HG02678 (cell line): ENCODE data around the gene FJX1.

Source experiments
- ATAC-seq: cut with Tn5 transposase; IDR thresholded peaks from one replicate; pipeline ENCODE4 v1.9.1; 2021; ENCODE audit warnings: mild to moderate bottlenecking, moderate library complexity; ENCODE audit not compliant: unreplicated experiment

Gene FJX1

DNA sequence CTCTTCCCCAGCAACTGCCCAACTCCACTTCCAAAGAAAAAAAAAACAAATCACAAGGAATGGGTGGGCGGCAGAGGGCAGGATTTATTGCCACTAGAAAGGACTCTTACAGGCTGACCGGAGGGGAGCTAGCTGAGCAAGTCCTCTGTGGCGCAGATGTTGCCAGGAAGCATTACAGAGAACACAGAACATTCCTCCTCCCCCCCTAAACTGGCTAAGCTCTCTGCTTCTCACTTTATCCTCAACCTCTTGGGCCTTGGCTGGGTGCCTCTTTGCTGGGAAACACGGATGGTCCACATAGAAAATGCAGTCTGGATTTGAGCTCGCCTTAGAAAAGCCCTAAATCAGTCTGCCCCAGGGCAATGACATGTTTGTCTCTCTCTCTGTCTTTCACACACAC lies 12.6 kb upstream of the FJX1 start:
- no peak for ATAC-seq

DNA sequence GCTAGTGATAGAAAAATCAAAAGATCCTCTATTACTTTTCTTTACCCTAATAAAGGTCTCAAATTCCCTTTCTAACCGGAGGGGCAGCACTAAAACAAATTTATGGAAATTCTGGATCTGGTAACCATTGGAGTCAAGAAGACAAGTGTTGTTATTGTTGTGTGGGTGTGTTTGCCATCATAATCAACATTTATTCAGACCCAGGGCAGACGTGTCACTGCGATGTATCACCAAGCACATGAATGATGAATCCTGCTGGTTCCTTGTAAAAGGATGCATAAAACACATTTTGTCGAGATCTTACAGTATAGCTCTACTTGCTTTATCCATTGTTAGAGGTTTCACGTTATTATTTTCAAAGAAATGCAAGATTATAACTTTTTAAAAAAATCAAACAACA lies 12.1 kb upstream of the FJX1 start:
- no peak for ATAC-seq

DNA sequence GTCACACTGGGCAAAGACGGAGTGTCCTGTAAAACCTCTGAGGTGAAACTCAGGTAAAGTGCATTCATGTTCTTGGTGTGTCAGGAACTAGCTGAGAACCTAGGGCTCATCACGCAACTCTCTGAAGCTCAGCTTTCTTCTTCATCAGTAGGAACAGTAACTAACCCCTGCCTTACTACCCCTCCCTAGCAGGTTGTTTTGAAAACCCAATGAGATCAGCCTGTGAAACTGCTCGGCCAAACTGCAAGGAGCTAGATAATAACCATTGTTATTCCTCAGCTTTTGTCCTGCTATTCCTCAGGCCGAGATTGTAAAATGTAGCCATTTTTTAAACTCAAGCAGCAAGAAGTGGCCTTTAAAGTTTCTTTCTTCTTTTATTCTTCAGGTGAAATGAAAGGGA lies 9.8 kb upstream of the FJX1 start:
- no peak for ATAC-seq

DNA sequence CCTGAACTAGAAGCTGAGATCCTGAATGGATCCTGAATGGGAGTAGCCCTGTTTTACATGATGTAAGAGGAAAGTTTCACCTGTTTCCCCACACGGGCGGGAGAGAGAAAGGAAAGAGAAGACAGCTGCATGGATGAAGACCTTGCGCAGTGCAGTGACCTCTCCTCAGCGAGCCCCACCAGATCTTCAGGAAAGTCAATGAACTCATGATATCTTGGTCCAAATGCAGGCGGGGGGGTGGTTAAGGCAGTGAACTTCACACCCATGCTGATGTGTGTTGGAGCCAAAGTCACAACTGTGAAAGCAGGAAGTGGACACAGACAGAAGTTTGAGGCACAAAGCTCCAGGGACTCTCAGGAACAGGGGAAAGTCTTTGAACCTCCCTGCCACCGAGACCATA lies 8.6 kb upstream of the FJX1 start:
- ATAC-seq: no peak

DNA sequence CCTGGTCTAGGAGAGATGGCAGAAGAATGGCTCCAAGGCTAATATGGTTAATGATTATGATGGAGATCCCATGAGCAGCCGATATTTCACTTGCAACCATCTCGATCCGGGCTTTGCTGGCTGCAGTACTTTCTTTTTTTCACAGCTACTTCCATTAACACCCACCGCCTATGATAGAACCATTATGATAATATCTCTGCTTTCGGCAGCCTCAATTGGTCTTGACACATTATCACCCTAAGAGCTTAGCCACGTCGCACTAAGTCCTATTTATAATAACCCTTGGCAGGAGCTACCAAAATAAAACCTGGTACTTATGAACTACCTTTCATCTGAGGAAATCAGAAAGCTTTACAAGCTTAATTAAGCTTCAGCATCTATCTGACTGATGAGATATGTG lies 7.6 kb upstream of the FJX1 start:
- ATAC-seq: no peak

DNA sequence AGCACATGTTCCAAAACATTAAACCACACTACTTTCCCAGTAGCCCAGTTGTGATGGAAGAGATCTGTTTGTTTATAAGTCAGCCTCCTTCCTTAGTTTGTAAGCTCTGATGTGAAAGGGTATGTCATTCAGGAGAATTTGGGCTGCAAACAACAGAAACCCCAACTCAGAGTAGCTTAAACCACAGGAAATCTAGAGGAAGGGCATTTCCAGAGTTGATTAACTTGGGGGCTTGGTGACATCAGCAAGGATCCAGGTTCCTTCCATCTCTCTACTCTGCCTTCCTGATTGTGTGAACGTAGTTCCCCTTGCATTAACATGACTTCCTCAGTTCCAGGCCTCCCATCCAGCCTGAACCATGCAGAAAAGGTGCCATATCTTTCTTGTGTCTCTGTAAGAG lies 6.5 kb upstream of the FJX1 start:
- ATAC-seq: no peak

DNA sequence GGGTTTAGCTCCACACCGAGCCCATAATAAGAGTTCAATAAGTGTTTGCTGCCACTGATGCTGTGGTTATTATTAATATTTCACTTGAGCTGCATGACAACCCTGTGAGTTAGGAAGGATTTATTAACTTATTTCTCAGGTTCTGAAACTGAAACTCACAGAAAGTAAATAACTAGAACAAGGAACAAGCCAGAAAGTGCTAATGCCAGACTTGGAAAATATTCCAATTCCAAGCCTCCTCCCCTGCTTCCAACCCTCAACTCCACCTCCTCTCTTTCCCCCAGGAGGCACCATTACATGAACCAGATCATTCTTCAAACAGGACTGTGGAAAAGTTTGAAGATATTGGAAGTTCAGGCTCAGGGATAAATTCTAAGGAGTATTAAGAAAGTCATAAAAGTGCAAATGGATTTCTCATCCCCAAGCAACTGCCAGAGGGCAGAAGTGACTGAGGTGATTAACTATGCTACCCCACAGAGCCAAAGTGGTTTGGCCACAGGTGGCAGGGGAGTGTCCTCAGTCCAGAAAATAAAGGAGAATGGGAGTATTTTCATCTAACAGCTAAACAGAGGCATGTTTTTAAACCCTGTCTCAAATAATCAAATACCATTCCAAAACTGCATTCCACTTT lies 3.2 kb upstream of the FJX1 start:
- no peak for ATAC-seq

DNA sequence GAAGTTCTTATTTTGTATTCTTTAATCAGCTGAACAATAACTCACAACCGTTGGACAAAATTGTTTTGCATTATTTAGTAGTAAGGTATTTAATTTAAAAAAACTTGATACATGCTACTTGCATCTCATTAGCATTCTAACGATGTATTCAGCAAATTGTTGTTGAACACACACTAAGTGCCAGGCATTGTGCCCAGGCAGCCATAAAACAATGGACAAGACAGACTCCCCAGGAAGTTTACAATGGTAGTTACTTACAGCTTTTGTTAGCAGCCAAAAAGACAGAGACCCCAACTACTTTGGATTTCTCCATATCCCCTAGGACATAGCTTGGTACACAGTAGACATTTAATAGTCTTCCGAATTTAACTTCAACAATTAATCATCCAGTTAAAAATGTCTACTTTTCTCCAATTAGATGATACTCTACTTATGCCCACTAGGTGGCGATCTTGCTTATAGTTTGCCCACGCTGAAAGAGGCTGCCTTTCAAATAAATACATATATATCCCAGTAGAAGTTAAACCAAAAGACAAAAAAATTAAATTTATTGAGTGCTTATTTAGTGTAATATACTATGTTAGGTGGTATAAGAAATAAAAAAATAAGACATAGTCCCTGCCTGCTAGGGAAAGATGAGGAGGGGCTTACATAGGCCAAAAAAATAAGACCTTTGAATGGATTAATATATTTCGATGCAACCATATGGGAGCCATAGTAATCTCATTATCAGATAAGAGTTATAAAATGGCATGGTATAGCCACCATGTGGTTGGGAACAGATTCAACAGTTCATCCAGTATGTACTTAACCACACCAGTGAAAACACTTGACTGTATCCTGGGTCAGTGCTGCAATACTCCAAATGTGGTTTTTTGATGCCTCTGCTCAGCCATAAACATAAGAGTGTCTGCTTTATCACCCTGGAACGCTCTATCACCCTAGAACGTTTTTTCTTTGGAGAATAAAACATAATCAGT lies 2.0 kb upstream of the FJX1 start:
- ATAC-seq: no peak

DNA sequence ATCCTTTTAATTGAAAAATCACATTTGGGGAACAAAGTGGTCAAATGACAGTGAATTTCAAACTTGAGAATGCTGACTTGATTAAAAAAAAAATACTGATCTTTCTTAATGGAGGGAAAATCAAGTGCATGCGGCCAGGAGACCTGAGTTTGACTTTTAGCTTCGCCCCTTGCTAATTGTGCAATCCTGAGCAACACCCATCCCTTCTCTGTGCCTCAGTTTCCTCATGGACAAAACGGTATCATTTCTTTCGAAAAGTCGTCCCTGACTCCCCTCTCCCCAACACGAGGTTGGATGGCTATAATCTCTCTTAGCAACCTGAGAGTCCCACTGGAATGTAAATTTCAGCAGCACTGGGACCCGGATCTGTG lies 959 bp upstream of the FJX1 start:
- no peak for ATAC-seq

DNA sequence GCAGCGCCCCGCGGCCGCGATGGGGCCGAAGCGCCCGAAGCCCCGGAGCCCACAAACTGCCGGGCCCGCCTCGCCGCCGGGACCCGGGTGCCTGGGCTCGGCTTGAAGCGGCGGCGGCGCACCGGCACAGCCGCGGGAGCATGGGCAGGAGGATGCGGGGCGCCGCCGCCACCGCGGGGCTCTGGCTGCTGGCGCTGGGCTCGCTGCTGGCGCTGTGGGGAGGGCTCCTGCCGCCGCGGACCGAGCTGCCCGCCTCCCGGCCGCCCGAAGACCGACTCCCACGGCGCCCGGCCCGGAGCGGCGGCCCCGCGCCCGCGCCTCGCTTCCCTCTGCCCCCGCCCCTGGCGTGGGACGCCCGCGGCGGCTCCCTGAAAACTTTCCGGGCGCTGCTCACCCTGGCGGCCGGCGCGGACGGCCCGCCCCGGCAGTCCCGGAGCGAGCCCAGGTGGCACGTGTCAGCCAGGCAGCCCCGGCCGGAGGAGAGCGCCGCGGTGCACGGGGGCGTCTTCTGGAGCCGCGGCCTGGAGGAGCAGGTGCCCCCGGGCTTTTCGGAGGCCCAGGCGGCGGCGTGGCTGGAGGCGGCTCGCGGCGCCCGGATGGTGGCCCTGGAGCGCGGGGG lies 346 bp downstream of the FJX1 start:
- peak; percentile 50 for ATAC-seq

DNA sequence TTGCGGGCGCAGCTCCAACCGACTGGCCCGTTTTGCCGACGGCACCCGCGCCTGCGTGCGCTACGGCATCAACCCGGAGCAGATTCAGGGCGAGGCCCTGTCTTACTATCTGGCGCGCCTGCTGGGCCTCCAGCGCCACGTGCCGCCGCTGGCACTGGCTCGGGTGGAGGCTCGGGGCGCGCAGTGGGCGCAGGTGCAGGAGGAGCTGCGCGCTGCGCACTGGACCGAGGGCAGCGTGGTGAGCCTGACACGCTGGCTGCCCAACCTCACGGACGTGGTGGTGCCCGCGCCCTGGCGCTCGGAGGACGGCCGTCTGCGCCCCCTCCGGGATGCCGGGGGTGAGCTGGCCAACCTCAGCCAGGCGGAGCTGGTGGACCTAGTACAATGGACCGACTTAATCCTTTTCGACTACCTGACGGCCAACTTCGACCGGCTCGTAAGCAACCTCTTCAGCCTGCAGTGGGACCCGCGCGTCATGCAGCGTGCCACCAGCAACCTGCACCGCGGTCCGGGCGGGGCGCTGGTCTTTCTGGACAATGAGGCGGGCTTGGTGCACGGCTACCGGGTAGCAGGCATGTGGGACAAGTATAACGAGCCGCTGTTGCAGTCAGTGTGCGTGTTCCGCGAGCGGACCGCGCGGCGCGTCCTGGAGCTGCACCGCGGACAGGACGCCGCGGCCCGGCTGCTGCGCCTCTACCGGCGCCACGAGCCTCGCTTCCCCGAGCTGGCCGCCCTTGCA lies 1.0 kb downstream of the FJX1 start:
- peak; percentile 23 for ATAC-seq

DNA sequence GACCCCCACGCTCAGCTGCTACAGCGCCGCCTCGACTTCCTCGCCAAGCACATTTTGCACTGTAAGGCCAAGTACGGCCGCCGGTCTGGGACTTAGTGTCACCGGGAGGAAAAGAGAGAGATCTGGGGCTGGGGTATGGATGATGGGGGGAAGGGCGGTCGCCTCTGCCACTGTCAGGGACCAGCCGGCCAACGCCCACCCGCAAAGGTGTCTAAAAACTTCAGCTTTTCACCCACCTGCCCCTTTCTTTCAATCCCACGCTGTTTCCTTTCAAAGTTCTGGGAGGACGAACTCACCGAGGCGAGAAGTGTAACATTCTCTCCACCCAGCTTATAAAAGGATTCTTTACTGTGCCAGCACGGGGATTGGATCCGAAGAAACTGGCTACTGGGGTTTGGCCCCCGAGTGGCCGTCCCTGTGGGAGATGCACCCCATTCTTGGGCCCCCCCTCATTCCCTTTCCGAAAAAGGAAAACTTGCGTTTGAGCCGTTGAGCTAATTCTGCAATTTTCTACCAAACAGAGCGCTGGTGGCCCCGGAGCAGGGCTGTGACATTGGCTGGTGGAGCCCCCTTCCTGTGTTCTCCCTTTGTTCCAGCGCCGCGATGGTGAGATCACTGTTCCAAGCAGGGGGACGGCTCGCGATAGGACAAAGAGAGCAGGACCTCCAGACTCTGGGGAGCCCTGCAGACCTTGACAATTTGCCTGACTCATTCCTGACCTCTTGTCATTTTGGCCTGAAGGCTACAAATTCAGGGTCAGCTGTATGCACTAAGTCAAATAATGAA lies 1.8 kb downstream of the FJX1 start:
- no peak for ATAC-seq

DNA sequence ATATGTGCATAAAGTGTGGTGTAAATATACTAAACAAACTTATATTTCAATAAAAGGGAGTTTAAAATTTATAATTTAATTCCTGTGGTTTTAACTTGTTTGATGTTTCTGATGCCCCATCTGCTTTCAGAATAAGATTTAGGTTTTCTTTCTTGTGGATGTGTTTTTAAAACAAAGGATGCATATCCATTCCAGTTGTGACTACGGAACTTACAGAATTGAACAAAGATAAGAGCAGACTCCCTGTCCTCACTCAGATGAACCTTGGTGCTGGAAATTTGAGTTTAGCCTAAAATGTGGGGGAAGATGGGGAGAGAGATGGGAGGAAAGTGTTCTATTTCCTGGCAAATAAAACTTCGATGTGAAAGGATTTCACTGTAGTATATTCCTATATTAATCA lies 2.5 kb downstream of the FJX1 start:
- ATAC-seq: no peak

DNA sequence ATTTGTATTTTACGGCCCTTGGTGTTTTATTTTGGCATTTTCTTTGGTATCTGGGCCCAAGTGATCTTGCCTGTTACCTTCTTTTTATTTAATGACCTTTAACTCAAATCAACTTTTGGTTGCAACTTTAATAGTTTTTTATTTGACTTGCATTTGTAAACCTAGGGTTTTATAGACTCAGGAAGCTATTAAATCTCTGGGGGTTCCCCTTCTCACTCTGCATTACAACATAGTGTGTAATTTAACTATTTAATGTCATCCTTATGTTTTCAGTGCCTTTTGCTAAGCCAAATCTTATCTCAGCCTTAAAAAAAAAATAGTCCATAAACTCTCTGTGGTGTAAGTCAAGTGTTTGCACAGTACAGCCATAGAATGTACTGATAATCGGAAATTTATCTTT lies 3.4 kb downstream of the FJX1 start:
- ATAC-seq: no peak

DNA sequence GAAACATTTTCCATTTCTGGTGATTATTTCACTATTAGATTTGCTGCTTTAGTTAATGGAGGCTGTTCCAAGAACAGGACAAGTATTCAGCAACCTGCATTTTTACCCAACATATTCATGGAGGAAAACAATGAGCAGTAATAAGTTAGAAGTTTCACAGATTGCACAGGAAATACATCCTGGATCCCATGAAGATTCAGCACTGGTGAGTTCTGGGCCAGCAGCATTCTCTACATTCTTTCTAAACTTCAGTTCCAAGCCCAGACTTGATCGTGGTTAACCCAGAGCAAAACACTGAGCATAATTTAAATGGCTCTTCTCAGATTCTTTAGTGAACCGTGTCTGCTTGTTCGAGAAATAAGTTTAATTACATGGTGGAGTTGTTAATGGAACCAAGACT lies 3.8 kb downstream of the FJX1 start:
- no peak for ATAC-seq

DNA sequence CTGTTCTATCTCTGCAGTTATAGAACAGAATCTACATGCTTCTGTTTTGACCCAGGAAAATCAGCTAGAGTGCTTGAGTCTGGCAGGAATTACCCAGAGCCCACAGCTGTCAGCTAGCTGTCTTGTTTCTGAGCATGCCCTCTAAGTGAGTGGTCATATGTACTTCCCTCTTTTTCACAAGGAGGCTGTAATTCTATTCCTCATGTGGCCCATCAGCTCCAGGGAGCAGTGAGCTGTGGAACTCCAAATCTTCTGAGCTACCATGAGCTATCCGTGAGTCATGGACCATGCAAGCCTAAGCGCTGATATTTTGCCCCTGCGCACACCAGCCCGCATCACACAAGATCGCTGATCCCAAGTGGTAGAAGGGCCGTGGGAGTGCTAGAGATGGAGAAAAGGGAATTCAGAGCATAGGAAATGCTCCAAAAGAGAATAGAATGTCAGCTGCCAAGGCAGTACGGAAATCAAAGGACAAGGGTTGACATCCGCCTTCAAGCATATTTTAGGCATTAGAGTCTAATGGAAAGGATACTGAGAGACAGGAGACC lies 5.4 kb downstream of the FJX1 start:
- no peak for ATAC-seq

DNA sequence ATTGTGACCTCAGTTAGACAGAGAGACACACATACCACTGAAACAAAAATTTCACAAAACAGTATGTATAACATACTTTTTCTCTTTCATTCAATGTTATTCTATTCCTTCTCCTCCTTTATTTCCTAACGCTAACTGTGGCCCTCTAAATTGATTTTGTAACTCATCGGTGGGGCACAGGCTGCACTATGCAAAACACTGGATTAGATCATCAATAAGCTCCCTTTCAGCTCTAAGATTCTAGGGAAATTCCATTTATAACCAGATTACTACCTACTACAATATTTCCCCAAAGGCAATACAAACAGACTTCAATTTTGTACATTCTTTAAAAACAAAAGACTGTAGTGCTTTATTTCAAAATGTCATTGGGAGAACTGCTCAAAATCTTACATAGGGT lies 6.1 kb downstream of the FJX1 start:
- ATAC-seq: no peak

DNA sequence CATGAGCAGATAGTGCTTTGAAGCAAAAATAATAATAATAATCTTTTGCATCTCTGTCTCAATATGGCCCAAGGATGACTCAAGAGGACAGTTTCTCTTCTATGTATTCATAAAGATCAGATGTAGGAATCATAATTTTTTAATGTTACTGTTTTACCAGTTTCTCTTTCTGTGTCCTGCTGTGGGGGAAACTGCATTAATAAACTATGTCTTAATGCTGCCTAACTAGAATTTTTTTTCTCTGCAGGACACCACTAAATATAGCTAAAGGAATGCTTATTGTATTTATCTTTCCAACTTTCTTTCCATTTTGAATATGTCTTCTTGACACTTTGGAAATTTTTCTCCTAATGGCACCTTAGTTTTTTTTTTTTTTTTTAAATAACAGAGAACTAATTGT lies 6.5 kb downstream of the FJX1 start:
- ATAC-seq: no peak

DNA sequence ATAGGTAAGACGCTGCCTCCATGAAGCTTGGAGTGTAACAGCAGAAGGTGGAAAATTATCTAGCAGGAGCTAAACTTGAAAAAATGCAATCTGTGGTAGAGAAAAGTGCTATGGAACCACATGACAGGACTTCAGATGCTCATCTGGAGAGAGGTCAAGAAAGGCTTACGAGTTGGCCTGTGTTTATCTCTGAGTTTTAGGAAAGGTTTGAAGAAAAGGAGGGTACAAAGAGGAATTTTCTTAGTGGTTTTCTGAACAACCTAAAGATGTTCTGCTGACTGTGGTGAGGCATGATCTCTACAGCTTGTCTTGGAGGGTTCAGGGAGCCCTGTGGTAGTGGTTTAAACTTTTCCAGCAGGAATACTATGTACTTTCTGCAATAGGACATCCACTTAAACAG lies 8.2 kb downstream of the FJX1 start:
- ATAC-seq: no peak

DNA sequence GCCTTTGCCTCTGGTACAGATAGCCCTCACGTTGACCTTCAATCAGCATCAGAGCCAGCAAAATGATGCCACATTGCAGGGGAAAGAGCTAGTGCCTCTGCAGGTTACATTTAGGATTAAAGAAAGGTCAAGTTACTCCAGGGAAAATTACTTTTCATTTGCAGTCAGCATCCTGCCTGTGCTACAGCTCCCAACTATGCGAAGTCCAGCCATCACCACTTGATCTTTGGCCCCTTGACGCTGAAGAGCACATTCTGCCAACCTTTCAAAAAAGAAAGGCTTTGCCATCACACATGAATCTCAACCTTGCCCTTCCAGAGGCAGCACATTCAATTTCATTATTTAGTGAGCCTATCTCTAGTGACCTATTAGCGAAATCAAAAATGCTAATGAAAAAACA lies 11.3 kb downstream of the FJX1 start:
- no peak for ATAC-seq
